HG02884 (cell line): ENCODE results near the gene SH2D6.
"Not testable (repeated sequence)": the region's sequence is repeated elsewhere in the genome, so short reads cannot be mapped to it uniquely, and the experiment has no call there.

Source experiments
- ATAC-seq: cut with Tn5 transposase; IDR thresholded peaks from one replicate; pipeline ENCODE4 v1.9.1; 2021; ENCODE audit warnings: mild to moderate bottlenecking, moderate library complexity; ENCODE audit not compliant: unreplicated experiment

The SH2D6 gene

DNA sequence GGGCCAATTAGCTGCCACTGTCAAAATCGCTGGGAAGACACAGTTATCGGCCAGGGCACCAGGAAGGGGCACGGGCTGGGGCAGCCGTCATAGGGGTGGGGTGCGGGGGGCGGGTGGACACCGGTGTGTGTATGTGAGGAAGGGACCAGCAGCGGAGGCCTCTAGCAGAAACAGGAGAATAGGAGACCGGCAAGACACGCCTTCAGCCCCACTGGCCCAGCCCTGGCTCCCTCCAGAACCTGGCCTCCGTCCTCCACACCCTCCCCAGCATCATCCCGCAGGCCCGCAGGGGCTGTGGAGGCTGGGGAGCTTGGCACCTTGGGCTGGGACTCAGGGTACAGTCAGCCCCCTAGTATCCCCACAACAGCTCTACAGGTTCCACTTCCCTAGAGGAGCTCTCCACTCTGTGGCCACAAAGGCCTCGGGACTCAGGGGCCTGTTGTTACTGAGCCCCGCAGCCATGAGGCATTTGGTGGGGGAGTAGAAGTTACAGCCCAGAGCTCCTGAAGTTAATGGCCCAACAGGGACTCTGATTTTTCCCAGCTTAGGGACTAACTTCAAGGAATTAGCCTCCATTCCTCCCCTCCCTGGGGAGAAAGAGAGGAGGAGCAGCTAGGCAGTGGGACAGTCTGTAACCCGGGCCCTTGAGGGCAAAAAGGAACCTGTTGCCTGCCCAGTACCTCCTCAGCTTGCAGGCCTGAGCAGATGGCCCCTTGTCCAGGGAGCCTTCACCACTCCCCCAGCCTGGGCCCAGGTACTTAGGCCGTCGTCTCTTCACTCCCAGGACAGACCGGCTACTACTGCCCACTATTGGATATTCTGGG is 19.9 kb downstream of the SH2D6 start:
- ATAC-seq = no peak

DNA sequence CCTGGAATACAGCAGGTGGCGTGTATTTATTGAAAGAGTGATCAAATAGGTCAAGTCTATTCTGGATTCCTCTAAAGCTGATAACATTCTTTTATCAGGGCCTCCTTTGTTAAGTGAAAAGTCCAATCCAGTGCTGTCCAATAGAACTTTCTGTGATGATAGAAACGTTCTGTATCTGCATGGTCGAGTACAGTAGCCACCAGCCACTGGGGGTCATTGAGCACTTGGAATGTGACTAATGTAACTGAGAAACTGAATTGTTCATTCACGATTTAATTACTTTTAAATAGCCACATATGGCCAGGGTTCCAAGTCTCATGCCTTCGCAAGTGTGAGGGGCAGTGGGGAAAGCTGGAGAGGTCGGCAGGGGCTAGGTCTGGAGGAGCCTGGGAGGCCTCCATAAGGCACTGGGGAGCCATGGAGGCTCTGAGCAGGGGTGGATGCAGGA is 20.5 kb downstream of the SH2D6 start:
- ATAC-seq = no peak

DNA sequence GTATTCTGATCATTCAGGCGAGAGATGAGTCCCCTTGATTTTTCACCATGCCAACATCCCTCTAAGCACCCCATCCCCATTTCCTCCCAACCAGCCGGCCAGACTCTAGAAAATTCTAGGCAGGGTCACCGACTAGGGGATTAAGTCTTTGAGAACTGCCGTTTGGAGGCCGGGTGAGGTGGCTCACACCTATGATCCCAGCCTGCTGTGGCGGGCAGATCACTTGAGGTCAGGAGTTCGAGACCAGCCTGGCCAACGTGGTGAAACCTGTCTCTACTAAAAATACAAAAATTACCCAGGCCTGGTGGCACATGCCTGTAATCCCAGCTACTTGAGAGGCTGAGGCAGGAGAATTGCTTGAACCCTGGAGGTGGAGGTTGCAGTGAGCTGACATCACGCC is 21.1 kb downstream of the SH2D6 start:
- ATAC-seq = not testable (repeated sequence)

DNA sequence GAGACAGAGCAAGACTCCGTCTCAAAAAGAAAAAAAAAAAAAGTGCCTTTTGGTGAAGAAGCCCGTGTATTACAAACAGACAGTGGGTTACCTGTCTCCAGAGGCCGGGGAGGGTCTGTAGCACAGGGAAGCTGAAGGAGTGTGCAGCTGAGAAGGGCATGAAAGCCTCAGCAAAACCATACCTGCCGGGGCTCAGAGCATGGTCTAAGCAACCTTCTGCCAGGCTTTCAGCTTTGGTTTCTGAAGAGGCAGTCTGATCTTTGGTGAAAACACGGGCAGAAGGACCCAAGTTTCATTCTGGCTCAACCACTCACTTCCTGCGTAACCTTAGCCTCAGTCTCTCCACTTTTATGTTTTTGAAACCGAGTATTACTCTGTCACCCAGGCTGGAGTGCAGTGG is 21.5 kb downstream of the SH2D6 start:
- ATAC-seq = no peak

DNA sequence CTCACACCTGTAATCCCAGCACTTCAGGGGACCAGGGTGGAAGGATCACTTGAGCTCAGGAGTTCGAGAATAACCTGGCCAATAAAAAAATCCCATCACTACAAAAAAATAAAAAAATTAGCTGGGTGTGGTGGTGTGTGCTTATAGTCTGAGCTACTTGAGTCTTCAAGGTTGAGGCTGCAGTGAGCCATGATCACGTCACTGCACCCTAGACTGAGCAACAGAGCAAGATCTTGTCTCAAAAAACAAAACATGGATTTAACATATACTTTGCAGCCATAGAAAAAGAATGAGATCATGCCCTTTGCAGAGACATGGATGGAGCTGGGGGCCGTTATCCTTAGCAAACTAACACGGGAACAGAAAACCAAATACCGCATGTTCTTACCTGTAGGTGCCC is 22.2 kb downstream of the SH2D6 start:
- ATAC-seq = no peak

DNA sequence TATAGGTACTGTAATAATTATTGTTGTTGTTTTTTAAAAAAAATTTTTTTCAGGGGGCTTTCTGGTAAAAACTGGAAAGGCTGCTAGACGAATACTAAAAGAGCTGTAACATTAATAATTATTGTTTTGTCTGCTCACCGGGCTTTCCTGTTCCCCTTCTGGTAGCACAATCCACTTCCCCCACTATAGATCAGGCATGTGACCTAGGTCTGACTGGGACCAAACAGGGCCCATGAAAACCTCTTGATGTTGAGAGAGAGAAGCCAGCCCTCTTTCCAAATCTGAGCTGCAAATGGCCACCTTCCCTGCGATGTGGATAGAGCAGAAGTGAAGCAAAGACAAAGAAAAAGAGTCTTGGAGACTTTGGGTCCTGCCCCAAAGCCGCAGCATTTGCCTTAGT is 23.4 kb downstream of the SH2D6 start:
- no peak for ATAC-seq

DNA sequence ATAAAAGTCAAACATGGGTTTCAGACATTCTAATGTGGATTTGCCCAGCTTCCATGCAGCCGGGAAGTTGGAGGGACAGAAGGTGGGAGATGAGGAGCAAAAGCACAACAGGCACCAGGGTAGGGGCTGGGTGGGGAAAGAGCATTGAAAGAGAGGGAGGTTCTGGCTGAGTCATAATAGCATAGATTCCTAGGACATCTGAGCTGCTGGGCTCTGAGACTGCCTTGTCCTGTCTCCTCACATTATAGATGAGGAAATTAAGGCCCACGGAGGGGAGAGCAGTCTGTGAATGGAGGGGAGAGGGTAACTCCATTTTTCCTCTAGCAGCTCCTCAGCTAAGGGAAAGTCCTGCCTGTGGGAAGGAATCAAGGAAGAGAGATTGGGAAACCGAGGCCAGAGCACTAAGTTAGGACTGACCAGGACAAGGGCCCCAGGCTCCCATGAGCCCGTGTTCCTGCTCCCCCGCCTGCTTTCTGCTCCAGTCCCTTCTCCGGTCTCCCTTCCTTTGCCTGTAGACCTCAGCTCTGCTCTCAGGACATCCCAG is 26.2 kb downstream of the SH2D6 start:
- ATAC-seq = no peak

DNA sequence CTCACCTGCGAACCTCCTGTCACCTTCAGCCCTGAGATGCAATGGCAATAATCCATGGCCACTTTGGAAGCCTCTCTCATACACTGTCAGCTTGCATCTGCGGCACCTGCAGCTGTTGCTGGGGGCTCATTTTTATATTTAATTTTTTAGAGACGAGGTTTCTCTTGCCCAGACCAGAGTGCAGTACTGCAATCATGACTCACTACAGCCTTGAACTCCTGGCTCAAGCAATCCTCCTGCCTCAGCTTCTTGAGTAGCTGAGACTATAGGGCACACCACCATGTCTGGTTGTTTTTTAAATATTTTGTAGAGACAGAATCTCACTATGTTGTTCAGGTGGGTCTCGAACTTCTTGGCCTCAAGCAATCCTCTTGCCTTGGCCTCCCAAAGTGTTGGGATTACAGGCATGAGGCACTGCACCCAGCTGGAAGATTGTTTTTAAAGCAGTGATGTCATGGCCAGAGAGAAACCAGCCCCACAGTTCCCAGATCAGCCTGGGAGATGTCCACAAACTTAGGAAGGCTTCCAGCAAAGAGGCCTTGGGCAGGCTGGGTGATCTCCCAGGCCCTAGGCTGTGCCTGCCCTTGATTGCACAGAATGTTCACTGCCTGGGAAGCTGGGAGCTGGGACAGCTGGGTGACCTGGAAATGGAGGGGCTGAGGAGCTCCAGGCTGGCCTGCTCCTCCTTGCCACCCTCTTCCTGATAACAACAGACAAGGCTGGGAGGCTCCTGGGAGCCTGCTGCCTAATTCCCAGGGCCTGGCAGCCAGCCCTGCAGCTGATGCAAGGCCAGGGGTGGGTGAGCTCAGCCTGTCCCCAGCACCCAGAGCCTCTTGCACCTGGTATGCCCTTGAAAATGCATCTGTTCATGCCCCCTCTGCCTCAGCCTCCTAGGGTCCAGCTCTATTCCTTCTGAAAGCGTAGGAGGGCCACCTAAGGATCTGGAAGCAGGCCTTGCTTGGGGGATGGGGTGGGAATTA is 27.1 kb downstream of the SH2D6 start:
- ATAC-seq = no peak

DNA sequence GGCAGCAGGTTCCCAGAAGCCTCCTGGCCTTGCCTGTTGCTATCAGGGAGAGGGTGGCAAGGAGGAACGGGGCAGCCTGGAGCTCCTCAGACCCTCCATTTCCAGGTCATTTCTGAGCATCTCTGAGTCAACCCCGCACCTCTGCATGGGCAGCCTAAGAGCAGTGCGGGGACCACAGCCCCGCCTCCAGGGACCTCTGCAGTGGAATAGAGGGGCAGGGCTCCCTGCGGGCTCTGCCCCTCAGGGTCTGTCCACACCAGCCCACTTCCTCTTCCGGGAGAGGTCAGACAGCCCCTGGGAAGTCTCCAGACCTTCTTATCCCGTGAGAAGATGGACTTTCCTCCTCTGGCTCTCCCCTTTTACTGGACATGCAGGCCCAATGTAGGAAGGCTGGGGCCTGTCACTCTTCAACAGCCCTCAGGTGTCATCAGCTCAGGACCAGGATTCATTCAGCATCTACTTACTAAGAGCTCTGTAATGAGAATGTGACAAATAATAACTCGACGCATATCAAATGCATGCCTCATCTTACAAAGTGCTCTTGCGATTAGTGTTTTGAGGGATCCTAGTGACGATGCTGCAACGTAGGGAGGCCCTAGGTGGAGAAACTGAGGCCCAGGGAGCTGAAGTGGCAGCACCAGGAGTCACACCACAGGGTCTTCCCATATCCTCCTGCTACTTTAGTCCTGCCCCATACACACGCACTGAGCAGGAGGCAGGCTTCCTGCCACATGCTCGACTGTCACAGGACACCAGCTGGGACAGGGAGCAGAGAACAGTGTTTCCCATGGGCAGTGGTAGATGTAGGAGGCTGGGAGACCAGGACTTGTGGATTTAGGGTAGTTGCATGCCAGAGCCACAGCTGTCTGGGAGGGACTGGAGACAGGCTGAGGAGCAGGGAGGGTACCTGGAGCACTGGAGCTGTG is 28.0 kb downstream of the SH2D6 start:
- ATAC-seq = no peak

DNA sequence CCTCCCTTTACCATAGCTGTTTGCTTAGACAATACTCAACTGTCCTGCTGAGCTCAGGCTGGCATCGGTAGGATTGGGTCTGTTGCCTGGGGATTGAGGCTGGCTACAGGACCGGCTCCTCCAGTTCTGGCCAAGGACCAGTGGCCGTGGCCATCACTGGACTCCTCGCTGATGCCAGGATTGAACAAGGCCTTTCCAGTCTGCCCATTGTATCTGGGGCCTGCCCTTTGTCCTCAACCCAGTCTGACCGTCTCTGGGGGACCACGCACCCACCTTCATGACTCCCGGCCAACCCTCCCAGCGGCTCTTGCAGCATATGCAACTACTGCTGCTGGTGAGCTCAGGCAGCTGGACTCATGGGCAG is 28.7 kb downstream of the SH2D6 start:
- no peak for ATAC-seq

DNA sequence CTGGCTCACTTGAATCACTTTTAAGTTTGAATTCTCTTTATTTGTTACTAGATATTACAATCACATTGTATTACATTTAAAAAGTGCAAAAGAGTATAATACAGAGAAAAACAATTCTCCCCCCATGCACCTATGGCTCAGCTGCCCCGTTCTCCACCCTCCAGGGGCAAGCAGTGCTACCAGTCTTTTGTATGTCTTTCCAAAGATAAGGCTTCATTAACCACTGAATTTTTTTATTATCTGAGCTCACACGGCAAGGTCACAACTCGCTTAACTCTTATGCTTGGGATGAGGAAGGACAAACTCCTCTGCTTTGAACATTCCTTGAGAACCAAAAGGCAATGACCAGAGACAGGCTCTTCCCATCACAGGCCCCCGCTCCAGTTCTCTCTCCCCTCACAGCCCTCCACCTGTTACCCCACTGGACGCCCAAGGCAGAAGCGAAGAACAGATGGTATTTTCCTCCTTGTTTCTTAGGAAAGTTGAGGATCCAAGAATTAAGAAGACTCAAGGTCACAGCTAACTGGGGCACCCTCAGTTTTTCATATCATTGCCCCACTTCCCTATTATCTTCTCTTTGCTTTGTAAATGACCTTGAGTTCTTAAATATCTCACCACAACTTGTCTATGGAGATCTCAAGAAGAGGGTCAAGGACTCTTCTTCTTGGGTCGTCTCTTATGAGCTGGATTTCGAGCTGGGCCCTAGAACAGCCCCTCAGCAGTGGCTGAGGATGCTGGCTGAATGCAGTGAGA is 30.1 kb downstream of the SH2D6 start:
- no peak for ATAC-seq

DNA sequence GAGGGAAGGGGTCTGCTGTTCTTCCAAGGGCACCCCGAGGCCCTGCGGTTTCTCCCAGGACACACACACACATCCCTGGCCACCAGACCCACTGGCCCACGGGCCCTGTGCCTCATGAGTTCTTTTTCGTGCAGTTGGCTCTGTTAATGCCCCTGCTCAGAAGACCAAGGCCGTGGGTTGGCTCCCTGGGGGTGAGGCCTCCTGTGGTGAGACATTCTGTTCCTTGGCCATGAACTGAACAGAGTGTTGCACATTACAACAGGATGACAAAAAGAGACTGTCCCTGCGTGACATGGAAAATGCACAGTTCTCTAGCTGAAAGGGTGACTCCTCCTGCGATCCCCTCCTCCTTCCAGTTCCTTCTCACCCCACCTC is 30.7 kb downstream of the SH2D6 start:
- no peak for ATAC-seq

DNA sequence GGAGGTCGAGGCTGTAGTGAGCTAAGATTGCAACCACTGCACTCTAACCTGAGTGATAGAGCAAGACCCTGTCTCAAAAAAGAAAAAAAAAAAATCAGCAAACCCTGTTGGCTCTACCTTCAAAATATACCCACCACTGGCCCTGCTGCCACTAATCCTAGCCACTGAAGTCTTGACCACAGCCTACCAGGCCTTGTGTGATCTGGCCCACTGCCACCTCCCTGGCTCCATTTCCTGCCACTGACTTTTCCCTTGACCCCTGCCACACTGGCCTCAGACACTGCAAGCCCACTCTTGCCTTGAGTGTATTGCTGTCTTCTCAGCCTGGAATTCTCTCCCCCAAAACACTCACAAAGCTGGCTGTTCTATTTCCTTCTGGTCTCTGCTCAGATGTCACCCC is 33.7 kb downstream of the SH2D6 start:
- ATAC-seq = no peak

DNA sequence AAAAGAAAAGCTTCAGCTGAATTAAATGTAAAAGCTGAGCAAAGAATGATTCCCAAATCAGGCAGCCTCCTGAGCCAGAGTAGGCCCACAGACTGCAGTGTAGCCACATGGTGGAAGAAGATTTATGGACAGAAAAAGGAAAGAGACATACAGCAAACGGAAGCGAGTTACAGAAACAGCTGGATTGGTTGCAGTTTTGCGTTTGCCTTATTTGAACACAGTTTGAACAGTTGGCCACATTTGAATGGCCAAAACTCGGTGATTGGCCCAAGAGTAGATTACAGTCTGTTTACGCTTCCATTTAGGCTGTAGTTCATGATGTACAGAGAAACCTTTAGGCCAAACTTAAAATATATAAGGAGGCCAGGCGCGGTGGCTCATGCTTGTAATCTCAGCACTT is 35.1 kb downstream of the SH2D6 start:
- ATAC-seq = no peak

DNA sequence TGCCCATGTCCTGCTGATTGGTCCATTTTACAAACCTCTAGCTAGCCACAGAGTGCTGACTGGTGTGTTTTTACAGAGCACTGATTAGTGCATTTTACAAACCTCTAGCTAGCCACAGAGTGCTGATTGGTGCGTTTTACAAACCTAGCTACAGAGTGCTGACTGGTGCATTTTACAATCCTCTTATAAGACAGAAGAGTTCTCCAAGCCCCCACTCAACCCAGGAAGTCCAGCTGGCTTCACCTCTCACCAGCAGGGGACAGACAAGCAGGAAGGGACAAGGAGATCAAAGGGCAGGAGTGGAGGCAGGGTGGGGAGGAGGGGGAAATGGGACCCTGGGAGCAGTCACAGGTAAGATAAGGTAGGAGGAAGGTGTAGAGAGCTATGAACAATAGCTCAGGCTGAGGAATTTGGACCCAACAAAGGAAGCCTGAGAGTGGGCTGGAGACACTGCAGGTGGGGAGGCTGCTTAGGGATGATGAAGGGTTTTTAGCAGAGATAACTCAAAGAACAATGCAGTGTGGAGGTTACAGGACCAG is 37.1 kb downstream of the SH2D6 start:
- no peak for ATAC-seq

DNA sequence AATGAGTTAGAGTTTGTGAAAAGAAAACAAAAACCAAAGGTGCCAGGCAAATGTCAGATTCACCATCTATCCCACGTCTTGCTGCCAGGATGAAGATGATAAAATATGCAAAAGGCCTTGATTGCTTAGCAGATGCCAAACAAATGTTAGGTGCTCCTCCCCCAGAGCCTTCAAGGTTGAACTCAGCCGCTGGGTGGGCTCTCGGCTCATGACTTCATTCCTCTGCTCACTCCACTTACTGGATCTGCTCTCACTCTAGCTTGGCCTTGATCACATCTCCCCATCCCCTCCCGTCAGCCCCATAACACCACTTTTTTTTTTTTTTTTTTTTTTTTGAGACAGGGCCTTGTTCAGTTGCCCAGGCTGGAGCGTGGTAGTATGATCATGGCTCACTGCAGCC is 38.5 kb downstream of the SH2D6 start:
- no peak for ATAC-seq

DNA sequence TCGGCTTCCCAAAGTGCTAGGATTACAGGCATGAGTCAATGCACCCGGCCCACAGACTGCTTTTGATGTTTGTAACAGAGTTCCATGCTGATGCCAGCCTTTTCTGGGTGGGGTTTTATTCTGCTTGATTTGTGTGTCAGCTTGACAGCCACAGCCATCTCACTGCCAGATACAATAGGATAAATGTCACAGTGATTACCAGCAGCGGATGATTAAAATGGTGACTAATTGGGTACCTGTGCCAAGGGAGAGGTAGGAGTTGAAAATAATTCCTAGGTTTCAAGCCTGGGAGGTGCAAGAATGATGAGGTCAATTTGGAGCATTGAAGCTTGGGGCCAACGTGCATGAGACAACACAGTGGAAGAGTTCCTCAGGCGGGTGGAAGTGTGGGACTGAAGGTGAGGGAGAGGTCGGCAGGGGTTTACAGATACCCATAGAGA is 39.4 kb downstream of the SH2D6 start:
- ATAC-seq = no peak

DNA sequence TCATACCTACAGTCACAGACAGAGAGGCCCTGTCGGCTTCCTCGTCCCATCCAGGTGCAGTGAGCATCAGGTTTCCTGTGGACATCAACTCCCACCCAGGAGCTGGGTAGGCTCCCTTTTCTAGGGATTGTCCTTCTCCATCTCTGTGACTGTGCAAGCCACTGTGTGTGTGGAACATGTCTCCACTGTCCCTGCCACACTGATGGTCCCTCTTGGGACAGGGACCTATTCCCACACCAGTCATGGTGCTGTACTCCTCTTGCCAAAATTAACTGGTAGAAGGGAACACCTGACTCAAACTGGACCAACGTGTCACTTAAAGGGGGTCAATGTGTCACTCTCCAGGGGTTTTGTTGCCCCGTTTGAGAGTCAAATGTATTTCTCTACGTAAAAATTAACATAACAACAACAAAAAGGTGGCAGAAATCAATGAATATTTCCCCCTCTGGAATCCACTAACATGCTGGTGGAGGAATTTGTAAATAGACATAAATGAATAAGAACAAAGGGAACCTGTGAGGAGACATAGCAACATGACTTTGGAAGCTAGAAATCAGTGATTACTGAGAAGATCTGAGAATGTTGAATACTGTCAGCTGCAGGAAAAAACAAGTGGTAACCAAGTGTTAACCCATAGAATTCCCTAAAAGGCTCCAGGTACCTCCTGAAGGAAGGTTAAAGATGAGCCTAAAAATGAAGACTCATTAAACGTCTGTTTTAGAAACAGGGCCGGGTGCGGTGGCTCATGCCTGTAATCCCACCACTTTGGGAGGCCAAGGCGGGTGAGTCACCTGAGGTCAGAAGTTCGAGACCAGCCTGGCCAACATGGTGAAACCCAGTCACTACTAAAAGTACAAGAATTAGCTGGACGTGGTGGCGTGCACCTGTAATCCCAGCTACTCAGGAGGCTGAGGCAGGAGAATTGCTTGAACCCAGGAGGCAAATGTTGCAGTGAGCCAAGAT is 40.4 kb downstream of the SH2D6 start:
- no peak for ATAC-seq
